MCF 10A (cell line): ENCODE results near the gene EFHC2. TPM values are rescaled to one million over a fixed set of nuclear protein-coding genes. Genes with fewer than 3 reads are reported as not detected.

ENCODE experiments used
- BruUV-seq: library from RNA; stranded (reverse); fragments of 400-500 nt; replicated peaks from 2 replicates; lab custom pipeline; 2021; lab: Mats Ljungman, UMichigan
- CTCF ChIA-PET: fragments of 300-600 bp; sonication (Branson Sonifier 250); formaldehyde crosslinking; extraction: SDS; loops from one replicate; lab custom pipeline; 2021; ENCODE audit warnings: antibody characterized with exemption, inconsistent platforms; lab: Yijun Ruan, JAX
- POLR2A ChIA-PET: fragments of 300-600, 350-650 bp; sonication (Branson Sonifier 250); formaldehyde crosslinking; extraction: SDS; loops from one replicate; lab custom pipeline; 2020; ENCODE audit warnings: antibody characterized with exemption, inconsistent platforms; lab: Yijun Ruan, JAX
- DNase-seq: peaks from one replicate; pipeline ENCODE4 v3.0.0-alpha.2; 2018; ENCODE audit not compliant: unreplicated experiment
- H3K27ac Mint-ChIP-seq: one replicate; pipeline ENCODE4 v1.8.0; 2022; ENCODE audit warnings: mild to moderate bottlenecking, low read depth, mixed read lengths; ENCODE audit not compliant: unreplicated experiment
- H3K27me3 Mint-ChIP-seq: one replicate; pipeline ENCODE4 v1.8.0; 2022; ENCODE audit warnings: mixed read lengths; ENCODE audit not compliant: insufficient read depth, unreplicated experiment
- H3K36me3 Mint-ChIP-seq: one replicate; pipeline ENCODE4 v1.8.0; 2022; ENCODE audit warnings: mild to moderate bottlenecking, moderate library complexity, mixed read lengths; ENCODE audit not compliant: insufficient read depth, unreplicated experiment
- H3K4me1 Mint-ChIP-seq: one replicate; pipeline ENCODE4 v1.8.0; 2022; ENCODE audit warnings: mixed read lengths; ENCODE audit not compliant: insufficient read depth, unreplicated experiment
- H3K4me3 Mint-ChIP-seq: one replicate; pipeline ENCODE4 v1.8.0; 2022; ENCODE audit warnings: mild to moderate bottlenecking, moderate library complexity, mixed read lengths; ENCODE audit not compliant: unreplicated experiment
- H3K9me3 Mint-ChIP-seq: one replicate; pipeline ENCODE4 v1.8.0; 2022; ENCODE audit warnings: mixed read lengths; ENCODE audit not compliant: unreplicated experiment
- intact Hi-C: fragments of 100-400 bp; cut with micrococcal nuclease; formaldehyde crosslinking; loops from 2 replicates; pipeline ENCODE4 v1.14.1; 2022
- total RNA-seq: library from RNA; stranded (reverse); gene quantifications from 2 replicates; pipeline ENCODE4 v1.2.3, GENCODE V29; 2022
- TF ChIP-seq, protein P1 (sequence below): fragments of 200-600 bp; IDR thresholded peaks from one replicate; pipeline ENCODE4 v1.8.0; 2022; ENCODE audit warnings: antibody characterized with exemption, mild to moderate bottlenecking; ENCODE audit not compliant: unreplicated experiment

EFHC2 gene
- total RNA-seq, 1 experiment from 2014 or later: not detected

DNA sequence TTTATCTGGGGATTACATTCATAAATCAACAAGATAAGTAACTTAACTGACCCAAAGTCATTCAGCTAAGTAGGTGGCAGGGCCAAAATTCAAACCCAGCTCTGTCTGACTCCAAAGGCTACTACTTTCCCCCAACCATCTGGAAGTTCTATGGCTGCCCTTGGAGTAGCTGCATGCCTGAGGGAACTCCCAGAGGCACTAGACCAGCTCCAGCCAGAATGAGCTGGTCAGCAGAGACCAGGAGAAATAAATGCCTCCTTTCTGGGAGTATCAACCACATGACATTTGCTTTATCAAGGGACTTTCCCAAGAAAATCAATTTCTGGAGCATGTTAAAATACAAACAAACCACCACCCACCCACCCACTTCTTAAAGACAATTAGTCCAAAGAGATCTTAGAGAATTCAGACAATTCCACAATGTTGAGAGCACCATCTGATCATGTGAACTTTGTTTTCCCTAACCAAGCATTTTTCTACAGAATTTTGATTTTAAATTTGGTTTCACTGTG is 180.5 kb downstream of the EFHC2 start:
- H3K36me3 Mint-ChIP-seq: no peaks in the 10 kb centered on the region
- POLR2A ChIA-PET: no interaction called here
- intact Hi-C loops: no loop called here

GRCh38 chrX:44157858-44158257 is 185.6 kb downstream of the EFHC2 start:
- intact Hi-C loops: no loop called here
- TF ChIP-seq, protein P1, sequence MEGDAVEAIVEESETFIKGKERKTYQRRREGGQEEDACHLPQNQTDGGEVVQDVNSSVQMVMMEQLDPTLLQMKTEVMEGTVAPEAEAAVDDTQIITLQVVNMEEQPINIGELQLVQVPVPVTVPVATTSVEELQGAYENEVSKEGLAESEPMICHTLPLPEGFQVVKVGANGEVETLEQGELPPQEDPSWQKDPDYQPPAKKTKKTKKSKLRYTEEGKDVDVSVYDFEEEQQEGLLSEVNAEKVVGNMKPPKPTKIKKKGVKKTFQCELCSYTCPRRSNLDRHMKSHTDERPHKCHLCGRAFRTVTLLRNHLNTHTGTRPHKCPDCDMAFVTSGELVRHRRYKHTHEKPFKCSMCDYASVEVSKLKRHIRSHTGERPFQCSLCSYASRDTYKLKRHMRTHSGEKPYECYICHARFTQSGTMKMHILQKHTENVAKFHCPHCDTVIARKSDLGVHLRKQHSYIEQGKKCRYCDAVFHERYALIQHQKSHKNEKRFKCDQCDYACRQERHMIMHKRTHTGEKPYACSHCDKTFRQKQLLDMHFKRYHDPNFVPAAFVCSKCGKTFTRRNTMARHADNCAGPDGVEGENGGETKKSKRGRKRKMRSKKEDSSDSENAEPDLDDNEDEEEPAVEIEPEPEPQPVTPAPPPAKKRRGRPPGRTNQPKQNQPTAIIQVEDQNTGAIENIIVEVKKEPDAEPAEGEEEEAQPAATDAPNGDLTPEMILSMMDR: no peak
- Mint-ChIP-seq H3K9me3 (no peaks in the 10 kb centered on the region), H3K4me3 (no peak overlapping the region), H3K36me3 (no peaks in the 10 kb centered on the region), H3K4me1 (peaks cover 6% of the 10 kb centered on the region), H3K27me3 (peaks cover 82% of the 10 kb centered on the region), H3K27ac (no peak overlapping the region)
- no TSS peak for BruUV-seq
- ChIA-PET CTCF (no interaction called here), POLR2A (interaction anchor here (0.8 kb wide), 1 partner anchor 26 kb away, joined by 3 read pairs; no protein-coding TSS in a partner anchor)
- no peak for DNase-seq

More for the DNA sequence above, 180.5 kb downstream of the EFHC2 start:
- Mint-ChIP-seq H3K9me3 (no peaks in the 10 kb centered on the region), H3K4me1 (no peaks in the 10 kb centered on the region), H3K4me3 (no peak overlapping the region), H3K27ac (no peak overlapping the region), H3K27me3 (peaks cover 76% of the 10 kb centered on the region)
- TF ChIP-seq, protein P1: no peak
- no peak for DNase-seq
- CTCF ChIA-PET: no interaction called here
- BruUV-seq: no TSS peak

GRCh38 chrX:44157283-44157682 is 186.2 kb downstream of the EFHC2 start:
- intact Hi-C loops: no loop called here
- no peaks in the 10 kb centered on the region for H3K9me3 Mint-ChIP-seq
- no peak overlapping the region for H3K27ac Mint-ChIP-seq
- ChIA-PET POLR2A (interaction anchor here (0.8 kb wide), 1 partner anchor 27 kb away, joined by 3 read pairs; no protein-coding TSS in a partner anchor), CTCF (no interaction called here)
- DNase-seq: no peak
- H3K4me1 Mint-ChIP-seq: peaks cover 11% of the 10 kb centered on the region
- H3K4me3 Mint-ChIP-seq: no peak overlapping the region
- H3K36me3 Mint-ChIP-seq: no peaks in the 10 kb centered on the region
- TF ChIP-seq, protein P1: no peak
- BruUV-seq: no TSS peak
- peaks cover 82% of the 10 kb centered on the region for H3K27me3 Mint-ChIP-seq

DNA sequence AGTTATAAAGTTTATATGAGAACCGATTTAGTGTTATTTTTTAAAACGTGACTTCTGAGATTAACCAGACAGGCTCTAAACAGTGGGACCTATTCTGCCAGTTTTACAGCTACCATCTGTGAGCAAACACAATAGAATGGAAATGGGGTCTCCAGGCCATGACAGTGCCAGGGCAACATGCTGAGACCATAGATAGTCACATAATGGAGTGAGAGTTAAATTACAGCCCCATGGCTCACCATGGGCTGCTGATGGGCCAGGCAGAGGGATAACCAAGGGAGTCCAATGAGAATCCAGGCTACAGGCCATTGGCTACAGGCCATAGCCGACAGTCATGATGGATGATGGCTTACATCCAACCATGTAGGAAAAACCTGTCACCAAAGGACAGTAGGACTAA is 186.7 kb downstream of the EFHC2 start:
- no peak overlapping the region for H3K27ac Mint-ChIP-seq
- peaks cover 11% of the 10 kb centered on the region for H3K4me1 Mint-ChIP-seq
- TF ChIP-seq, protein P1: no peak
- no peaks in the 10 kb centered on the region for H3K9me3 Mint-ChIP-seq
- peaks cover 80% of the 10 kb centered on the region for H3K27me3 Mint-ChIP-seq
- DNase-seq: no peak
- H3K36me3 Mint-ChIP-seq: no peaks in the 10 kb centered on the region
- H3K4me3 Mint-ChIP-seq: no peak overlapping the region
- ChIA-PET POLR2A (no interaction called here), CTCF (no interaction called here)
- no TSS peak for BruUV-seq
- intact Hi-C loops: no loop called here
